HG03280 (cell line): ENCODE measurements around the gene LHX5.

Source experiments
- ATAC-seq: cut with Tn5 transposase; IDR thresholded peaks from one replicate; pipeline ENCODE4 v1.9.1; 2021; ENCODE audit warnings: mild to moderate bottlenecking, moderate library complexity; ENCODE audit not compliant: unreplicated experiment

LHX5 gene

GRCh38 chr12:113466454-113467141 lies 5.1 kb downstream of the LHX5 start:
- no peak for ATAC-seq

DNA sequence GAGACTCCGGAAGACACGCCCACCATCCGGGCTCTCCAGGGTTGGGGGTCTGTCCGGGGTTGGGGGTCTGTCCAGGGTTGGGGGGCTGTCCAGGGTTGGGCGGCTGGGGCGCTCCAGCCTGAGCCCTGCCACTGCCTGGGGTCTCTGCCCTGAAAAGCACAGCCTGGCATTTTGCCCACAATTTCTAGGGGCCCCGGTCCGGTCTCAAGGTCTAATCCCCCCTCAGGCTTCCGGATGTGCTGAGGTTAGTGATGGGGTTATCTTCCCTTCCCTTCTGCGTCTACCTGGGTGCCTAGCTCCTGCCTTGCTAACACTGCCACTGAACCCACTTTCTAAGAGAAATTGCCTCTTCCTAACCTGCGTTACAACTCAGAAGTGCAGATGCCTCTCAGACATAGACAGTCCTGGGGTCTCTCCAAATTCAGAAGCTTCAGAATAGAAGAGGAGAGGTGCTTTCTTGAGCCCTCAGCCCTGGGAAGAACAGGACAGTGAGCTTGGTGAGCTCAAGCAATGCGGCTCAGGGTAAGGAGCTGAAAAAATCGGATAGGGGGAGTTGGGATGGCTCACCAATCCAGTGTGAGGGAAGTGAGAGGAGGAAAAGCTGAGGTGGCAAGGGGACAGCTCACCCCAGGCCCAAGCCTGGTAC lies 5.7 kb downstream of the LHX5 start:
- no peak for ATAC-seq

DNA sequence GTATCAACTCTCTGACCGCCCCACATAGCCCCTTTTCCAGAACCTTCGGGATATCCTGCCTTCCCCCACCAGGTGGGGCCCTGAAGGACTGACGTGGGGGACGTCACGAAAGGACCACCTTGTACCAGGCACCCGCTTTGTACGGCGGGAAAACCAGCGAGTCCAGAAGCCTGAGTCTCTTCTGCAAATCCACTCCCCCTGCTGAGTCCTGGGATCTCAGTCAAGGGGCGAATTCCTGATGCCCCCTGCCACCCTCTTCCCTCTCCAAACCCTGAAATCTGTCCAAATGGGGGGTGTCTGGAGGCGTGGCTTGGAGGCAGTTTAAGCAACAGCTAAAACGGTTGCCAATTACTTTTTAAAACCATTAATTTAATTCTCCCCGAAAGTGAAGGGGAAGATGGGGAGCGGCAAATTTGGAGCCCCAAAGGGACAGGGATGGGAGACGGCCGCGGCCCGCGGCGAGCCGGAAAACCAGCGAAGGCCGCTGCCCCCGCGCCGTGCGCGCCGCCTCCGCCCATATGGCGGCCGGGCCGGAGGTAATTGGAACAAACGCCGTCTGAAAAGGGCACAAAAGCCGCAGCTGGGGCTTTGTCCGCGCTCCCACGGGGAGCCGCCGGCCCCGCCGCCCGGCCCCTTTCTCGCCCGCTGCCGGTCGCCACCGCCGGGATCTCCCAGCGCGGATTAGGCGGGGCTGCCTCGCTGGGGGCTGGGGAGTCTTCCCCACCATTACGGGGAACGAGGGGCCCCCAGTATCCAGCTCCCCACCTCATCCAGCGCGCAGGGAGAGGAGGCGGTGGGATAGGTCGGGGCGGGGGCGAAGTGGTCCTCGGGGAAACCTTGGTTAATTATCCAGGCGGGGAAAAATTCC lies 6.6 kb downstream of the LHX5 start:
- ATAC-seq, result no peak

DNA sequence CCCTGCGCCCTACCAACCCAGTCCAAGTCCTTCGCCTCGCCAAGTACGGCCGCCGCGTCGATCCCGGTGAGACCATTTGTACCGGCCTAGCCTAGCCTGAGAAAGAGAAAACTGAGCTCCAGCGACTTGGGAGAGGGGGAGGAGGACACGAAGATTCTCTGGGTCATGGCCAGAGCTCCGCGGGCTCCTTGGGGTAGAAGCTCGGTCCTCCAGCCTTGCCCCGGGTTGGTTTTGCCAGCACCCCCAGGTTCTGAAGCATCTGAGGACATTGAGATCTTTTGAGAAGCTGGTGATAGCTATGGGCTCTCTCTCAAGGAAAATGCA lies 7.3 kb downstream of the LHX5 start:
- ATAC-seq, result no peak

DNA sequence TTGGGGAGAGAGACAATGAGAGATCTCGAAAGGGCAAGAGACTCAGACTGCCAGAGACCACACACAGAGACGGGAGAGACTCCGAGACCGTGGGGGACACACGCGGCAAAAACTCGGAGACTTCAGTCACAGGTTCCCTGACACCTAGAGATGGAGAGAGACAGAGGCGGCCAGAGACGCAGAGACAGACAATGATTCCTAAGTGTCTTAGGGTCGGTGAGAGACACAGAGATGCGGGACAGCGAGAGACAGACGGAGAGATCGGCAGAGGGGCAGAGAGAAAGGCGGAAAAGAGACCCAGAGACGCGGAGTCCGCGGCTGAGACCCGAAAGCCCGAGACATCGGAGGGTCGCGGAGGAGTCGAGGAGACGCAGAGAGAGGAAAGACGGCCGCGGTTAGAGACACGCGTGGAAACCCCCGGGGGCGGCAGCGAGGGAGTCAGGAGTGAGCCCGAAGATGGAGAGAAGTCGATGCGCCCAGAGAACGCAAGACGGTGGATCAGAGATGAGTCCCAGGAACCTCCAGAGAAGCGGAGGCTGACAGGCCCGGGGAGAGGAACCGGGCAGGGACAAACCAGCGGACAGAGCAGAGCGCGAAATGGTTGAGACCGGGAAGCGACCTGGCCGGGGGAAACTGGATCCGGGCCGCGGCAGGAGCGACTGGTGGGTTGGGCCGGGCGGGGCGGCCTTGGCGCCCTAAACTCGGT lies 7.8 kb downstream of the LHX5 start:
- no peak for ATAC-seq

DNA sequence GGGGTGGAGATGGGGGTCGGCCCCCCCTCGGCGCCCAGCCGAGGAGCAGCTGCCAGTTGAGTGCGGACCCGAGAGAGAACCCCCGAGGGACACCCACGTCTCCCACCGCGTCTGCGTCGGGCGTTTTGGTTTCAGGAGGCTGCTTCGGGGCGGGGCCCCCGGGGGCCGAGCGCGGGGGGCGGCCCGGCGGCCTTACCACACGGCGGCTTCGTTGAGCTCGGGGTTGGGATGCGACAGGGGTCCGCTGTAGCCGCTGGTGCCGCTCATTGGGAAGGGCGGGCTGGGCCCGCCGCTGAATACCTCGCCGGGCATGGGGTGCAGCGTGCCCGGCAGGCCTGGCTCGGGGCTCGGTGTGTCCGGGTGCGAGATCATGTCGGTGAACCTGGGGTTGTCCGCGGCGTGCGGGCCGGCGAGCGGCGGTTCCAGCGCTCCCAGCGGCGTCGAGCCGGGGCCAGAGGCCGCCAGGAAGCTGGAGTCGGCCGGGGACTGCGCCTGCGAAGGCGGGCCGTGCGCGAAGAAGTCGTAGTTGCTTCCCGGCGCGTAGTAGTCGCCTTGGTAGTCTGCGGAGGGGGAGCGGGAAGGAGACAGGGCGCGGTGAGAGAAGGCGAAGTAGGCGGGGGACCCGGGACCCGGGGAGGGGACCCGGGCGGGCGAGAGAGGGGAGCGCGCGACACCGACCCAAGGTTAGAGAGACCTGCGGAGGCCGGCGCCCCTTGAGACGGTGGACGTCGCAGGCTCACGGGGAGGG lies 8.5 kb downstream of the LHX5 start:
- no peak for ATAC-seq

DNA sequence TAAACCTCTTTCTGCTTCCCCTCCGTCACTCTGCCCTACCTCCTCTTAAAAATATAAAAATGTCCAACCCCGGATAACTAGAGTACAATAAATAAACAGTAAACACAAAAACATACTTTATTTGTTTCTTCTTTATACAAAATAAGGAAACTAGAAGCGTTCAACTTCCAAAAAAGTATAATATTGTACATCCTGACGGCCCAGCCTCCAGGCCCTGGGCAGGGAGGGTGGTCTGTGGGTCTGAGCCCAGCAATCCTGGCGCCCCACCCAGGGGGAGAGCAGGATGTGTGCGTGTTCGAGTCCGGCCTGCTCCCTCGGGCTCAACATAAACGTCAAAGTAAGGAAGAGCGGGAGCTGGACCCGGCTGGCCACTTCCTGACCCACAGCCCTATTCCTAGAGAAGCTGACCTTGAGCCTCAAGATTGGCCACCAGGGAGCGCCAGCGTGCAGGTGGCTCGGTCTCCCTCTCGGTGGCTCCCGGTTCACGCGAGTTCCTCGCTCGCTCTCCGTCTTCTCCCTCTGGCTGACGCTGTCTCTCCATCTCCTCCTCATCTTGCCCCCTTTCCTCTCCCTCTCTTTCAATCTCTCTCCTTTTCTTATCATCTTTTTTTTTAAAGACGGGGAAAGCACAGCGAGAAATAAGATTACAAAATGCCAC lies 9.4 kb downstream of the LHX5 start:
- no peak for ATAC-seq

GRCh38 chr12:113461666-113462065 lies 10.0 kb downstream of the LHX5 start:
- no peak for ATAC-seq

GRCh38 chr12:113459981-113460380 lies 11.7 kb downstream of the LHX5 start:
- no peak for ATAC-seq

GRCh38 chr12:113457710-113458109 lies 14.0 kb downstream of the LHX5 start:
- no peak for ATAC-seq

DNA sequence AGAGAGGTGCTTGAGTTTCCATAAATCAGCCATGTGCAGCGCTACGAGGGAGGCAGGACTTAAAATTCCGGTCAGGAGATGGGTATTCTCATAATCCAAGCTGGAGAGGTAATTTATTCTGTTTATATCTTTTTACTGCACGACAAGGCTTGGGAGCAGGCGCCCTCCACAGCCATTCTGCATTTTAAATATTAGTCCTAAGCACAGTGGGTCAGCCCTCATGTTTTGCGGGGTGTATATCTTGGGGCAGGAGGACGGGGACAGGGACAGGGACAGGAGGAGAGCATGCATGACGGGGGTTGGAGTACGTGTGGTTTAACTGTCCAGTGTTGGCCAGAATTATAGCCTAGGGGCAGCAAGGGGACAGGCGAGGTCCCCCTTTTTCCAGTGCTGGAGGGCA lies 14.5 kb downstream of the LHX5 start:
- ATAC-seq, result no peak

DNA sequence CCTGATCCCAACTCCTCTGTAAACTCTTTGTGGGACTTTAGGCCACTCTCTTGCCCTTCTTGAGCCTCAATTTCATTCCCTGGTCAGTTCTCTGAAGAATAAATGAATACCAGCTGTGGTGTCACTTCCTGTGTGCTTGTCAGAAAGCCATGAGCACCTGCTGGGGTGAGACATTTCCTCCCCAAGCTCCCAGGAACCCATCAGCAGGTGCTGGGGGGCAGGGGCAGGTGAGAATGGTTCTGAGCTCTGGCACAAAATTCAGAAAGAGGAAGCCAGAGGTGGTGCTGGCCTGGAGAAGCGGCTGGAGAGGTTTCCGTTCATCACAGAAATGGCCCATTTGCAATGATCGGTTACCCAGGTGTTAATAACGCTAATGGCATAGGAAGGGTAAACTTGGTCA lies 14.9 kb downstream of the LHX5 start:
- no peak for ATAC-seq

DNA sequence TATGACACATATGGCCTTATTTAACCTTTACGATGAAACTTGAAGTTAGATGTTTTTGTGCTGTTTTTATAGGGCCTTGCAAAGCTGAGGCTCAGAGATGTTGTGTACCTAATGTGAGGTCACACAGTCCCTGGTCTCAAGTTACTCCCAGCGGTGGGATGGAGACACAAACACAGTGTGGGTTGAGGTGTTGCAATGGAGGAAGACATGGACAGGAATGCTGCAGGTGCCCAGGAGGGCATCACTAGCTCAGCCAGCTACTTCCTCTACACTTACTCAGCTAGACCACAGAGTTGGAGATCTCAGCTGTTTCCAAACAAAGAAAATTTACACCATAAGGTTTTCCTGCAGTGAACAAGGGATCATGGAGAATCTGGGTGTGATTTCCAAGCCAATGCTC lies 15.5 kb downstream of the LHX5 start:
- ATAC-seq, result no peak

DNA sequence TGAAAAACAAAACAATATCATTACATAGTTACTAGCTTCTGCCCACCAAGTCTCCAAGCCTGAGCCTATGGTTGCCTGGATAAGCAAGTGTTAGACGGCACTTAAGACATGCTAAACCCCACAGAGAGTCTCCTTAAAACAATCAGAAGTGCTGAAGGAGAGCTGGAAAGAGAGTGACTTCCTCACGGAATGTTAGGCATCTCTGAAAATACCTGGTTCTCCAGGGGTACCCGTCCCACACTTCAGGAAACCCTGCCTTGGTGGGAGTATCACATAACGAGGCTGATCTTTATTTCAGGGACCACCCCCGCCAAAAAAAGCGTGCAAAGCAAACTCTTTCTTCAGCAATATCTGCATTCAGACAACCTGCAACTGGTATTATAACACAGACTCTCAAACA lies 18.3 kb downstream of the LHX5 start:
- no peak for ATAC-seq

- no peak for ATAC-seq
These were observed 19.2 kb downstream of the LHX5 start for GRCh38 chr12:113452458-113452857.

GRCh38 chr12:113449839-113450238 lies 21.8 kb downstream of the LHX5 start:
- ATAC-seq, result no peak

GRCh38 chr12:113449299-113449698 lies 22.4 kb downstream of the LHX5 start:
- no peak for ATAC-seq

- ATAC-seq, result no peak
These were observed 22.8 kb downstream of the LHX5 start for GRCh38 chr12:113448873-113449272.

DNA sequence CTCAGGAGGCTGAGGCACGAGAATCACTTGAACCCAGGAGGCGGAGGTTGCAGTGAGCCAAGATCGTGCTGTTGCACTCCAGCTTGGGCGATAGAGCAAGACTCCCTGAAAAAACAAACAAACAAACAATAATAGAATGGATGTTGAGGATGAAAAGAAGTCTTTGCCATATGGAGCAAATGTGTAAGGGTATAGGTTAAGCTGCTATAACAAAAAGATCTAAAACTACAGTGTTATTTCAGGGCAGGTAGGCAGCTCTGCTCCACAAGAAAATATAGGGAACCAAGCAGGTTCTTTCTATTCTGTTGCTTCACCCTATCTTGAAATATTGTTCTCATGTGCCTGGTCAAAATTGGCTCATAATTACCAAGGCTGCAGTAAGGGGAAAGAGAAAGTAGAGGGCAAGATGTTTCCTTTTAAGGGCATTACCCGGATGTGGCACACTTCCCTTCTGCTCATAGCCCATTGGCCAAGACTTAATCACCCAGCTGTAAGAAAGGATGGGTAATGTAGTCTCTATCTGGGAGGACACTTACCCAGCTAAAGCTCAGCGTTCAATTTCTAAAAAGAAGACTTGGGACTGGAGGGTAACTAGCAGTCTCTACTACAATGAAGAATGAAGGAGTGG lies 26.0 kb downstream of the LHX5 start:
- no peak for ATAC-seq

DNA sequence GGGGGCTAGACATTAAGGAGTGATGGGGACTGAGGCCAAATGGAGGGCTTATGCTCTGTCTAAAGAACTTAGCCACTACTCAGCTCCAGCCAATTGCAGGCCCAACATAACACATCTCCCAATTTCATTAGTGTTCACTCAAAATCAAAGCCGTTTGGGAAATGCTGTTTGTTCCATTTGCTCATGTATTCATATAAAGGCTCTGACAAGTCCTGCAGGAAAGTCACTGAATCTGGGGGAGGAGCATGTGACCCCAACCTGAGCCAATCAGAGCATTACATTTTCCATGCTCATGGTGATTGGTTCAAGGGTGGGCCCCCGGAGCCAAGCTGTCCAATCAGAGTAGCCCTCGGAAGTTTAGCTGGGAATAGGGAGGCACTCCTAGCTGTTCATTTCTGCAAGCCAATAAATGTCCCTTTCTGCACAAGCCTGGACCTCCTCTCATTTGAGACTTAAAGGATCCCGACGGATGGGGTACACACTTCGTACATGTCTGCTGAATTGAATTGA lies 28.6 kb downstream of the LHX5 start:
- ATAC-seq, result no peak
